Esophagus squamous epithelium (tissue), 4 donors: Measurements from ENCODE around the gene CDON.

Experiments
- CTCF ChIP-seq, 6 experiments: fragments of 450-650 bp in 4 of 6; fragments of 200-600 bp in 2 of 6; sonication (generic) in 2 of 6; IDR thresholded peaks; one replicate each; pipeline ENCODE4 v1.5.1; 2016 to 2019; ENCODE audit warnings: antibody characterized with exemption in 6 of 6, mild to moderate bottlenecking in 4 of 6, moderate library complexity in 4 of 6
- POLR2A ChIP-seq, 4 donors: fragments of 450-650 bp; IDR thresholded peaks; one replicate each; pipeline ENCODE4 v1.6.1; 2017; ENCODE audit warnings: antibody characterized with exemption in 4 of 4, mild to moderate bottlenecking in 4 of 4, moderate library complexity in 3 of 4

GRCh38 chr11:126072801-126073594 lies 10.3 kb upstream of the CDON start:
- no peak for TF ChIP-seq CTCF (IDR thresholded peaks at IDR 0.05)
- no peak for TF ChIP-seq POLR2A (IDR thresholded peaks at IDR 0.05)
